Activated naive CD8-positive, alpha-beta T cell treated with anti-CD3 and anti-CD28 coated beads, Interleukin-2, amount 50 U/mL, for 16 hours (primary cell): ENCODE measurements around the gene IFNA2.
"Not testable (repeated sequence)": the region's sequence is repeated elsewhere in the genome, so short reads cannot be mapped to it uniquely, and the experiment has no call there.

Experiments used
- DNase-seq: peaks from one replicate; pipeline ENCODE4 v3.0.0-alpha.2; 2020; ENCODE audit warnings: low read depth, low spot score

The IFNA2 gene

DNA sequence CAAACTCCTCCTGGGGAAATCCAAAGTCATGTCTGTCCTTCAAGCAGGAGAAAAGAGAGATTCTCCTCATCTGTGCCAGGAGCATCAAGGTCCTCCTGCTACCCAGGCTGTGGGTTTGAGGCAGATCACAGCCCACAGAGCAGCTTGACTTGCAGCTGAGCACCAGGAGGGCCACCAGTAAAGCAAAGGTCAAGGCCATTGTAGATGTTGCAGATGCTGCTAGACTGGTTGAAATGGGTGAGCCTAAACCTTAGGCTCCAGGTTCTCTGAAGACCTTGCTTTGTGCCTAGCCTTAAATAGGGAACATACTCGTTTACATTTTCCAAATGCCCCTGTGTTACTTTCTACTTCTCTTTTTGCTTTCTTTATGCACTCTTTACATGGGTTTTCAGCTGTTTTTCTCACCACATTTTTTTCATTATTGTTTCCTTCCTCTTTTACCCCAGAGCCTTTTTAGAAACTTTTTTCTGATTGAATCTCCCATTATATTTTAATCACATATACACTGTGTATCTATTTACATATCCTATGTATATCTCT, at the start of gene IFNA2:
Gene IFNA2 (minus strand): TSS at position 268 of the 540 bp plus-strand sequence. CDS start 69 bp downstream, at position 199.
- DNase-seq, result no peak

DNA sequence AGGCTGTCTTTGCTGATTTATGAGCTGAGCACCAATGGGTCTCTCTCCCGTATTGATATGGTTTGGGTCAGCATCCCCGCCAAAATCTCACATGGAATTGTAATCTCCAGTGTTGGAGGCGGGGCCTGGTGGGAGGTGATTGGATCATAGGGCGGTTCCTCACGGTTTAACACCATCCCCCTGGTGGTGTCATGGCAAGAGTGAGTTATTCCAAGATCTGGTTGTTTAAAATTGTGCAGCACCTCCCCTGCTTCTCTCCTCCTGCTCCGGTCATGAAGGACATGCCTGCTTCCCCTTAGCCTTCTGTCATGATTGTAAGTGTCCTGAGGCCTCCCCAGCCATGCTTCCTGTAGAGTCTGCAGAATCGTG, 49.8 kb upstream of the IFNA2 start:
- not testable (repeated sequence) for DNase-seq

DNA sequence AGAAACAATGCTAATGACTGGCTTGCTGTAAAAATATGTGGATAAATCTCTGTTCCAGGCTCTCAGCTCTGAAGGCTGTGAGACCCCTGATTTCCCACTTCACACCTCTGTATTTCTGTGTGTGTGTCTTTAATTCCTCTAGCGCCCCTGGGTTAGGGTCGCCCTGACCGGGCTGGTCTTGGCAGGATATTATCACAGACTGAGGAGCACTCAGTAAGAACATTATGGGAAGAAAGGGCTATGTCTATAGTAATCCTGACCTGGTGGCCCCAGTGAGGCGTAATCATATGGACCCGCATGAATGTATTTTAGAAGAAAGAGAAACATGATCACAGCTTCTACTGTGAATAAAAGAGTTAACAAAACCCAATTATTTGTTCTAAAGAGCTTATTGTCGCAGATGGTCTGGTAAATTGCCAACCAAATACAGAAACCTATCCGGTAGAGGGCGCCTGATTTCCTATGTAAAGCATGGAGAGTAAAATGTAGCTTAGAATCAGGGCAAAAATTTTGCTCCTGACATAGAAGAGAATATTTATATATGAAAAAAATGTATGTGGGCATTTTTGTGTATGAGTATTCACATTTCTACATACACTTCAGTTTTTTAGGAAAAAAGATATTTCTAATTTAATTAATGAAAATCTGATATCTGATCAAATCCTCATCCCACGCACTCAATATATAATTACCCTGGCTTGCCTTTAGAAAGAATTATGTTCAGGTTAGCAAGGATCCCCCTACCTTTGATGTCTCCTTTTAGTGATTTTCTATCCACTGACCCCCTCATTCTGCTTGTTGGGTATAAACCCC, 49.2 kb upstream of the IFNA2 start:
- DNase-seq, result peak; percentile 29

DNA sequence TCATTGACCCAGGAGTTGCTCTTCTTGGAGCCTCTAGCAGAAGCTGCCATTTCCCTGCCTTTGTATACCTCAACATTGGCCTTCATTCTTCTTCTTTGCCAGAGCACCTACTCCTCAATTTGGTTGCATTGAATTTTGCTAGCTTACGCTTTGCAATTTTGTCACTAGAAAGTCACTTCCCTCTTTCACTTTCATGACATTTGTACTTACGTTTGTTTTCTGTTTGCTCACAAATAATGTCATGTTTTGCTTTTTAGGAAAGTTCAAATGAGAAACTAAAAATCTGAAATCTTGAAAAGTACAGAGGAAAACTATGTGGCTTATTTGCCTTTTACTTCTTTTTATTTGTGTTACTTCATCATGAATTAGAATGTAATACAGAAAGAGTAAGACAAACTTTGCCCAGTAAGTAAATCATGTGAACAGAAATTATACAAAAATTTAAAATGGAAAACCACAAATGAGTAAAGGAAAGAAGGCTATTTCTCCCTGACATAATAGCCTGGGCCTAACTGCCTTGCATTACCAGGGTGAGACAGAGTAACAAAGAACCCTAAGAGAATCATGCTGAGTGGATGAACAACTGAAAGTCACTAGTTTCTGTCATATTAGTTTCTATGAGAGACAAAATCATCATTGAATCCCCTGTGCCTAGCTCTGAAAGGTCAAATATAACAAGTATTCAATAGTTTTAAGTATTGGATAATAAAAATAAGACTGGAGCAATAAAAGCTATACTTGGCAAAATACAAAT, 47.7 kb upstream of the IFNA2 start:
- DNase-seq, result no peak

DNA sequence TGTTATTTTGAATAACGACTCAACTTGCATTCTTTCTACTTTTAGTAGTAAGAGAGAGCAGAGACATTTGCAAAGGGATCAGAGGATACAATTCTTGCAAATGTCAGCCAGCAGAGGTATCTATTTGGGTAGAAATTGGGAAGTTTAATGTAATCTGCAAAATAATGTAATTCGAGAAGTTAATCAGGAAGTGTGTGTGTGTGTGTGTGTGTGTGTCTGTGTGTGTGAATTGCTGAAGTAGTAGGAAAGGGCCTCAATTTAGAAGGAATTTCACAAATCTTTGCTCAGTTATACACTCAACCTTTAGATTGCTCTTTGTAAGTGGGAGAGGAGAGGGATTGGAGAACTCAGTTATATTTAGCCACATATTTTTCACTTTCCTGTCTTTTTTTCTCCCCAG, 44.0 kb upstream of the IFNA2 start:
- no peak for DNase-seq

DNA sequence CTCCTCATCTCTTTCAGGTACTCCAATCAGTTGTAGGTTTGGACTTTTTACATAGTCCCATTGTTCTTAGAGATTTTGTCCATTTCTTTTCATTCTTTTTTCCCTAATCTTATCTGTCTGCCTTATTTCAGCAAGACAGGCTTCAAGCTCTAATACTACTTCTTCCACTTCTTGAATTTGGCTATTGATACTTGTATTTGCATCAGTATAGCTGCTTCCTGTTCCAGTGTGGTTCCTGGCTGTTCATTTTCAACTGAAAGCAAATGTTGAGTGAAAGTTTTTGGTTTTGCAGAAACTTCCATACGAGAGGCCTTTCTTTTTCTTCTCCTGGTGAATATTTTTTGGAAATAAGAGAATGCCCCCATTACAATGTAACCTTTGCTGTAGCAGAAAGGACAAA, 43.0 kb upstream of the IFNA2 start:
- DNase-seq, result no peak

DNA sequence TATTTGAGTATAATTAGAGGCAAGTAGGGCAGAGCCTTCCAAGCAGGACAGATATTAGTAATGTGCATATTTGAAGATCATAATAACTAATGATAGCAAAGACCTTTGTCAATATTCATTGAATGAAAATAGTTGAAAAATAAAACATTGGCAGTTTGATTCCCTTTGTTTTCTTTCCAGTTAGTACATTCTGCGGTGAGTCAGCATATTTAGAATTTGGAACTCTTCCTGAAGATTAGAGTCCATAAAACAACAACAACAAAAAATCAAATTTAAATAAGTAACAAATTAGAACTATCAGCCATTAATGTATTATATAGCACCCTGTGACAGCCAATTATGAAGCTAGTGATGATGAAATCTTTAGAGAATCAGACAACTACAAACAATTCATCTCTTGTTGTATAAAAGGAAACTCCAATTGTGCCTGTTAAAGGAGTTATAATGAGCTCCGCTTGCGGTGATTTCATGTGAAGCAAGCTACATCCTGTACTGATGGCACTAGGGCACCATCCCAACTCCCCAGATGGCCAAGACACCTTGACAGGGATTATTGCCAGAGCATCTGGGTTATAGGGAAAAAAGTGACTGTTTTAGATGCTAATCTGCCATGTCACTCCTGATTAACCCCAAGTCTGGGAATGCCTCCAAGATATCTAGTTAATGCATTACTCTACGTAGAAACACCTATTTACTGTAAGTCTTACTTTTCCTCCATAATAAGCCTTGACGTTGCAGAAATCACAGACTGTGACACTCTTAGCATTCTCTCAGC, 30.5 kb upstream of the IFNA2 start:
- DNase-seq, result no peak

DNA sequence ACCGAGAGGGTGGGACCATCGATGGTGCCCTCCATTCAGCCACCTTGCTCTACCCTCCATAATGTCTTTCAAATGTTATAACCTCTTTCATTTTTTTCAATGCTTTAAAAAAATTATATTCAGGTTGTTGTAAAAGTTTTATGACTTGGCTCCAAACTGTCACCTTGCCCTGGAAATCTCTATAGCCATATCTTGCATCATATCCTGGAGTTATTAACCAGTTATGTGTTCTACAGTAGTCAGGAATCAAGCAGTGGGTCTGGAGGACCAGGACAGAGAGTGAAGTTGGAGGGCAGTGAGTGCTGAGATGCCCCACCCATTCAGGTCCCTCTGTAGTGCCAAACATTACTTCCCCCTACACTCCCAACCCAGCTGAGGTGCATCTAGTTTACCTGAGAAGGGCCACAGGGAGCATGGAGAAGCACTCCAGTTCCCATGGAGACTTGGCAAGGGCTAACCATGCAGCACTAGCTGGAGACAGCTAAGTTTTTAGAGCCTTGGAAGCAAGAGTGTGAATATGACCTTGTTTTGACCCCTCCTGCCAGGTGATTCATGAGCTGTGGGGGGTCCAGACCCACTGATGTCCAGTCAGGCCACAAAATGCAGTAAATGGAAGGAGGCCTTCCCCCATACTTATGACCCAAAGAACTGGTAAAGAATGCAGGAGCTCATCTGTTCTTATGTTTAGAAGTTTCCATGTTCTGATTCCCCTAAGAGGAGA, 29.2 kb upstream of the IFNA2 start:
- DNase-seq, result no peak

DNA sequence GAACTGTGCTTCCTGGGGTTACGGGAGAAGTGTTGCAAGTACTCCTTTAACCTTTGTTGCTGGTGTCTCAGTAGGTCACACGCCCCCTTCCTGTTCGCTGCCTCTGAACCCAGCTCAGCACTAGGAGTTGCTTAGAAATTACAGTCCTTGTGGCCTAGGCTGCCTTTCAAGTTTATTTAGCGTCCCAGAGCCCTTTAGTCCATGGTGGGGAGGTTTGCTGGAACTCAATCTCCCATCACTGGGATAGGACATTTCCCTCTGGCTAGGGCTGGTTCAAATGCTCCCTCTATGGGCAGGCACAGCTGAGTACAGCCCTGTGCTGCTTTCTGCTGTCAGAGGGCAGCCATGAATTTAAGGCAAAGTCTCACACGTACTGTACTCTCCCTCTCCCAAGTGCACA, 28.4 kb upstream of the IFNA2 start:
- no peak for DNase-seq

DNA sequence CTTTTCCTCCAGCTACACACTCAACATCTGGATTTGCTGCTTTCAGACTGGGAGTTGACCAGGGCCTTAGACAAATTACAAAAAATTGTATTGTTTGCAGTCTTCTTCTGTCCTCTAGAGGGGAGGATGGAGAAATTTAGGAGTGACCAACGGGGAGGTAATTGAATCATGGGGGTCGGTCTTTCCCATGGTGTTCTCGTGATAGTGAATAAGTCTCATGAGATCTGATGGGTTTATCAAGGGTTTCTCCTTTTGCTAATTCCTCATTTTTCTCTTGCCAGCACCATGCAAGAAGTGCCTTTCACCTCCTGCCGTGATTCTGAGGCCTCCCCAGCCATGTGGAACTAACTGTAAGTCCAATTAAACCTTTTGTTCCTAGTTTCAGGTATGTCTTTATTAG, 28.0 kb upstream of the IFNA2 start:
- no peak for DNase-seq

DNA sequence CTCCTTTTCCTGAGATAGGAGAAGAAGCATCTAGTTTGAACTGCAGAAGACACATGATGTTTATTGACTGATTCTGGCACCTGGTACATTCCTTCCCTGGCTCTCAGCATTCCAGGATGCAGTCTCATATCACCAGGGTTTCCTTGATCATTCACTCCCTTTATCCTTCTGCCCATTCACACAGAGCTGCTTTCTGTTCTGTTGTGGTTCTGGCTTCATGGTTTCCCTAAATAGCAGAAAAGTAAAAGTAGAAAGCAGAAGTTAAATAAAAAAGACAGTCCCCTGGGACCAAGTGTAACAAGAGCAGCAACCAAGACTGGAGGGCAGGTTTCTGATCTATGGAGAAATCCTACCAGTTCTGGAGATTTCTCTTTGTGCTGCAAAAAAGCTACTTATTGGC, 26.9 kb upstream of the IFNA2 start:
- no peak for DNase-seq

DNA sequence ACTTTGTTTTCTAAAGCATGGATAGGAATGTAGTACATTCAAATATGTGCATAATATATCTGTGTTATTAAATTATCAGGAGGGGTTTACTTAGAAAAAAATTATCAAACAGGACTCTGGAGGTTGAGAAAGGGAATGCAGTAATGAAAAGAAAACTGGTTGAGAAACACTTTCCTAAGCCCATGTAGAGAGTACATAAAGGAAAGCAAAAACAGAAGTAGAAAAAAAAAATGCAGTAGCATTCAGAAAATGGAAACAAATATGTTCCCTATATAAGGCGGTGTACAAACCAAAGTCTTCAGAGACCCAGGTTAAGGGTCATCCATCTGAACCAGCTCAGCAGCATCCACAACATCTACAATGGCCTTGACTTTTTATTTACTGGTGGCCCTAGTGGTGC, 23.6 kb upstream of the IFNA2 start, which contains the start of gene IFNA8:
Gene IFNA8 (plus strand): TSS at position 301 of the 400 bp plus-strand sequence. CDS start 60 bp downstream, at position 361.
- no peak for DNase-seq

DNA sequence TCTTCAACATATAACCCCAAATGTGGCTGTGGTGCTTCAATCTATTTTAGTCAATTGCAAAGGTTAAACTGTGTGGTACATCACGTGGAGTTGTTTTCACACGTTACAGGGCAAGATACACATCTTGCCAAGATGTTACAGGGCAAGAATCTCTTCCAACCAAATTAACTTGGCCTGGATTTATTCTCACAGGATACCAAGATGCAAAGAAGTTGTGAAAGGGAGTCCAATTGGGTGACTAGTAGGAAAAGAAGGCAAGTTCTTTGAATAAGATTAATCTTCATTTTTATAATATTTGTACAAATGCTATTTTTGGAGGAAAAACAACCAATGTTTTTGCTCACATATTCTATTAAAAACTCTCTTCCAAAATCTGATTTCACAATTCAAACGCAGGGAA, 18.9 kb upstream of the IFNA2 start:
- DNase-seq, result no peak

DNA sequence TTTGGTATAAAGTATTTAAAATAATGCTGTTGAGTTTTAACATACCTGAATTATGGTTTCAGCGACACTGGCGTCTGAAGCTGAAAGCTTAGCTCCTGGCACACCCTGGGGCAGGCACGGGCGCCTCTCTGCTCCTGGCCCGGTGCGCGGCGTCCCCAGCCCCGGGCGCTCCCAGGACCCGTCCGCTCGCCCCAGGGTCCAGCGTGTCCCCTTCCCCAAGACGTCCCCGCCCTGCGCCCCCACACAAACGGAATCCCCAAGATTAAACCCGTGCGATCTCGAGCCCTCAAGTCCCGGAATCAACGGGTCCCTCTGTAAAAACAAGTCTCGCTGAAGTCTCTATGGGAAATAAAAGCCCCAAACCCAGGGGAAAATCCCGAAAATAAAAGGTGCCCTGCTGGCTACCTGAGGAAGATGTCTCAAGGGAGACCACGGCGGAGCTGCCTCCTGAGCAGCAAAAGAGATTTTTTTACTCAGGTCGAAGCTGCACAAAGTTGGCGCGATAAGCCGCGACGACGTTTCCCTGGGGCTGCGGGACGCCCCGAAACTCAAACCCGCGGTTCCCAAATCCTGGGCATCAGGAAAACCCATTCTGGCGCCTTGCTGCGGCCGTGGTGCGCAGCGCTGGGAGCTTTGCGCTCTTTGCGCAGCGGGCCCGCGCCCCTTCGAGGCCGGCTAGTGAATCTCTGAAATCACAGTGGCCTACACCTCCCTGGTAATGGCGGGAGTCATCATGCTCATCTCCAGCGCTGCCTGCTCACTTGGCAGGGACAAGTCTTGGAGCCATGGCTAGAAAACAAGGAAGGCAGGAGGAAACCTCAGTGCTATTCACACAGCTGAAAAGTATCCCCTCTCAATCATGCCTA, 17.4 kb upstream of the IFNA2 start:
- DNase-seq, result no peak

DNA sequence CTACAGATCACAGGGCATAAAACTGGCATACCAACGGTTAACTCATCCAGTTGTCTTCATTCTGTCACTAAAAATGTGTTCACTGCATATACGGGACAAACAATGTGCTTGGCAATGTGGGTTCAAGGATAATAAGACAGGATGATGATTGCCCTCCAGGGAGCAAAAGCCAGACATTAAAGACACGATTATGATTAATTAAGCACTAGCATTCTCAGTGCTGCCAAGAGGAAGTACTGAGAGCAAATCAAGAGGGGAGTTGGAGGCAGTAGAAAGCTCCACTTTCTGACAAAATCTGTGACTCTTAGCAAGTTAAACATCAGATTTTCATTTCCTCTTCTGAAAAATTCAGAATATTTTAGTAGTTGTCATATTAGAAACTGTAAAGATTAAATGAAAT, 14.8 kb upstream of the IFNA2 start:
- no peak for DNase-seq

DNA sequence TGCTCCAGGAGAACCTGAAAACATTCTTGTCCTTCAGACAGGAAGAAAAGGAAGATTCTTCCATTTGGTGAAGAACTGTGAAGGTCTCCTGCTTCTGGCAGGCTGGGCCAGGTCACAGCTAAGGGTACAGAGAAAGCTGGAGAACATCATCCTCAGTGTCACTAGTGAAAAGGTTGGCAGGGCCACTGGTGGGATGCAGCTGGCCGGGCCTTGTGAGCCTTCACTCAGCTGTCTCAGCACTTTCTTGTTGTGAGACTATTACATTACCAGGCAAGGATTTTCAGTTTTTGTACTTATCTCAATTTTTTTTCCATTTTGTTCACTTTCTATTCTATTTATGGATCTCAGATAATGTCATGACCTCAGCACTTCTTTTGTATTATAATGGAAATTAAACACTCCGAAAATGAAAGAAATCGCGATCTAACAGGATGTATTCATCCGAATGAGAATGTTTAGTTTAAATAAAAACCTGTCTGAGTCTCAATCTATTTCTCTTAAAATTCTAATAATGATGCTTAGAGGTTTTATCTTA, 13.8 kb upstream of the IFNA2 start:
- no peak for DNase-seq

DNA sequence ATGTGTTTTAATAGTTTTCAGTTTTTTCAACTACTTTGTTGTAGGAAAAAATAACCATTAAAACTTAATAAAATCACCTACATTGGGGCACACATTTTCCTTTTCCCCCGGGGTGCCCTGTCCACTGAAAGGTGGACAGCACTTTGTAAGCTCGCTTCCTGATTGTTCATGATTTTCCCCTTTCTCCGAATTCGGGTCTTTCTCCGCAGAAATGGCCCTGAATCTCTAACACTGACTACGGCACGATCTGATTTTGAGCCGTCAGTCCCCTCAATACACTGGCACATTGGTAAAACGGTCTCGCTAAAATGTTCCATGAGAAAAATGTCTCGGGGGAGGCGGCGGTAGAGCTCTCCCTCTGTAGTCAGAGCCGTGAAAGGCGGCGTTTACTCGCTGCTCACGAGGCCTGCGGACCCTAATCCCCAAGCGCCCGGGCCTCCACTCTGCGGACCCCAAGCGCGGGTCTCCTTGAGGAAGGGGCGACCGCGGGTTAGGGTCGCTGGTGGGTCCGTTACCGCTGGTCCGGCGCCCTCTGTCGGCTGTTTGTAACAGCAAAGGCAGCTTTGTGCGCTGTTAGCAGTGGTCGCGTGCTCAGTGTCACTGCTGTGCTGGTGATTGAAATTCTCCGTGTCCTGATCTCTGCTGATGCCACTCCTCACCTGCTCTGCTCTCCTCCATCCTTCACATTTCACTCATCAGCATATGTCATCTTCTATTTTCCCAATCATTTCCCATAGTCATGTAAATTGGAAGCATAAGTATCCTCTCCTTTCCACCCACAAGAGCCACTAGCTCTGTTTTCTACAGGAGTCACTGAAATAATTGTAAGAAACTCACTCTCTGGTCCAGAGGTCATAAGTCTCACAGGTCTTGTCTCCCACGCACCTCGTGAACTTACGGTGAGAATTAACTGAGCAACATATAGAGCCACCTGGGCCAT, 10.8 kb upstream of the IFNA2 start:
- DNase-seq, result peak; percentile 18

DNA sequence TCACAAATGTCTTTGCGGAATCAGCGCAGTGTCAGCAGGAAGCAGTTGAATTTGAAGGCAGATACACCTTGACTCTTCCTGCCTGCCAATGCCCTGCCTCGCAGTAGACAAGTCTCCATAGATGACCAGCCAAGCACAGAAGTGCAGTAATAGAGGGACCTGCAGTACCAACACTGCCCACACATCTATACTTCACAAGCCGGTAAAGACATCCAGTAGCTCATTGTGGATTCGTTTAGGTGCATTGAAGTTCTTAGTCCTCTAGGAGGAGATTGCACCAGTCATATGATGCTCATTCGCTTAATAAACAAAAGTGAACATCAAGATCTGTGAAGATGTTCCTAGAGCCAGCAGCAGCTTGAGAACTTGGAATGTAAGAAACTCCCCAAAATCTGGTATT, 7.1 kb upstream of the IFNA2 start:
- no peak for DNase-seq

DNA sequence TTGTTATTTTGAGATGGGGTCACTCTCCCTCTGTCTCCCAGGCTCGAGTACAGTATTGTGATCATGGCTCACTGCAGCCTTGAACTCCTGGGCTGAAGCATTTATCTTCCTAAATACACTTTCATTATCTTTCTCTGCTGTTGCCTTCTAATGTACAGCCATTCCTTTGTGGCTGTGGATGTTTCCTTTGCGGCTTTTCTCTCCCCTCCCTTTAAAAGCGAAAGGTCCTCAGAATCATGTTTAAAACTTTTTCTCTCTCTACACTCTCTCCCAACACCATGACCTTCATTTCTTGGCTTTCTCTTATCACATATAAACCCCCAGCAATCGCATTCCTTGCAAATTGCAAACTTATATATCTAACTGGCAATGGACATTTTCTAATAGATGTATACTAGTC, 1.6 kb downstream of the IFNA2 start:
- DNase-seq, result no peak
